CD4-positive, alpha-beta T cell (primary cell): ENCODE measurements around the gene ADAM23. TPM values are rescaled to one million over a fixed set of nuclear protein-coding genes. Genes with fewer than 3 reads are reported as not detected.
A peak's percentile ranks its signal among the peaks of the same experiment; 100 is the strongest.

Experiments
- ATAC-seq: fragments of 200-7000 bp; cut with Tn5 transposase; one replicate; pipeline ENCODE4 v1.10.0; 2022; ENCODE audit warnings: mild to moderate bottlenecking; ENCODE audit not compliant: poor library complexity
- CTCF ChIA-PET: fragments of 350-600 bp; sonication (Branson Sonifier 250); formaldehyde crosslinking; loops from one replicate; lab custom pipeline; 2021; ENCODE audit warnings: antibody characterized with exemption, inconsistent platforms; lab: Charles Lee
- POLR2A ChIA-PET: fragments of 350-600 bp; sonication (Branson Sonifier 250); formaldehyde crosslinking; loops from one replicate; lab custom pipeline; 2021; ENCODE audit warnings: antibody characterized with exemption, inconsistent platforms; lab: Charles Lee
- DNase-seq, 14 experiments: peaks; one replicate each; pipeline ENCODE4 v3.0.0-alpha.2; 2013 to 2020; ENCODE audit warnings: mixed read lengths in 2 of 14
- H3K27ac ChIP-seq, 2 donors: one replicate each; pipeline versions ENCODE4 v1.5.1 to v1.7.0; 2013; ENCODE audit warnings: low read length in 2 of 2, low read depth in 1 of 2, mild to moderate bottlenecking in 1 of 2
- H3K27me3 ChIP-seq, 2 experiments: 1 replicate in 1 of 2; 2 replicates in 1 of 2; pipeline versions ENCODE4 v1.6.1 to v1.7.0; 2013; ENCODE audit warnings: low read length in 2 of 2, control low read depth in 1 of 2, mild to moderate bottlenecking in 1 of 2, moderate library complexity in 1 of 2; ENCODE audit not compliant: insufficient read depth in 2 of 2, control insufficient read depth in 1 of 2
- H3K36me3 ChIP-seq: one replicate; pipeline ENCODE4 v1.6.1; 2013; ENCODE audit warnings: low read length, control low read depth; ENCODE audit not compliant: insufficient read depth
- H3K4me1 ChIP-seq: one replicate; pipeline ENCODE4 v1.6.1; 2013; ENCODE audit warnings: low read length, control low read depth; ENCODE audit not compliant: insufficient read depth
- H3K4me3 ChIP-seq: one replicate; pipeline ENCODE4 v1.5.1; 2013; ENCODE audit warnings: mild to moderate bottlenecking, low read length, moderate library complexity
- H3K9me3 ChIP-seq, 2 experiments: 1 replicate in 1 of 2; 2 replicates in 1 of 2; pipeline versions ENCODE4 v1.6.1 to v1.7.0; 2013; ENCODE audit warnings: low read length in 2 of 2, mild to moderate bottlenecking in 2 of 2, control low read depth in 1 of 2, moderate library complexity in 1 of 2; ENCODE audit not compliant: control insufficient read depth in 1 of 2, insufficient read depth in 1 of 2
- H3K27ac Mint-ChIP-seq: one replicate; pipeline ENCODE4 v1.8.0; 2020; ENCODE audit warnings: mixed read lengths
- H3K27me3 Mint-ChIP-seq: one replicate; pipeline ENCODE4 v1.8.0; 2021; ENCODE audit warnings: mixed read lengths
- H3K36me3 Mint-ChIP-seq: one replicate; pipeline ENCODE4 v1.8.0; 2021; ENCODE audit warnings: low read depth, mixed read lengths
- H3K4me1 Mint-ChIP-seq: one replicate; pipeline ENCODE4 v1.8.0; 2021; ENCODE audit warnings: low read depth, mixed read lengths
- H3K4me3 Mint-ChIP-seq: one replicate; pipeline ENCODE4 v1.8.0; 2020; ENCODE audit warnings: mild to moderate bottlenecking, mixed read lengths
- H3K9me3 Mint-ChIP-seq: one replicate; pipeline ENCODE4 v1.8.0; 2020; ENCODE audit warnings: mixed read lengths
- CTCF ChIP-seq: fragments of 200-600 bp; IDR thresholded peaks from one replicate; pipeline ENCODE4 v1.8.0; 2022; ENCODE audit warnings: antibody characterized with exemption, mild to moderate bottlenecking
- intact Hi-C, 2 experiments: fragments of 100-400 bp; cut with DNase I in 1 of 2; cut with micrococcal nuclease in 1 of 2; formaldehyde crosslinking; loops; one replicate each; pipeline versions ENCODE4 v1.15.1 to v1.9.0; 2023 to 2025; cut with DNase I, micrococcal nuclease
- total RNA-seq, 174 experiments: library from RNA in 2 of 174; stranded (reverse) in 2 of 174; gene quantifications; one replicate each; pipeline ENCODE4 v1.2.3 and lab custom pipeline; 2021 to 2026

Gene ADAM23
- total RNA-seq, 2 experiments from 2014 or later: 6.3 to 7.7 TPM

- no peak for TF ChIP-seq CTCF
- H3K4me1 Mint-ChIP-seq: no peaks in the 10 kb centered on the region
- Histone ChIP-seq H3K9me3 (no peaks in the 10 kb centered on the region), H3K4me1 (no peaks in the 10 kb centered on the region), H3K4me3 (no peak overlapping the region), H3K27ac (no peak overlapping the region), H3K27me3 (no peaks in the 10 kb centered on the region), H3K36me3 (no peaks in the 10 kb centered on the region)
- ATAC-seq: no peak
- peaks cover 24% of the 10 kb centered on the region for H3K27me3 Mint-ChIP-seq
- no peak overlapping the region for H3K4me3 Mint-ChIP-seq
- no peaks in the 10 kb centered on the region for H3K36me3 Mint-ChIP-seq
- peaks cover 3% of the 10 kb centered on the region for H3K9me3 Mint-ChIP-seq
- CTCF ChIA-PET: interaction anchor here (0.9 kb wide), 1 partner anchor 12 kb away, joined by 3 read pairs; no protein-coding TSS in a partner anchor
- H3K27ac Mint-ChIP-seq: no peak overlapping the region
- POLR2A ChIA-PET: no interaction called here
- intact Hi-C loops: no loop called here
- DNase-seq: peak in 1 of 14 experiments; percentile 11
These were observed 20.2 kb upstream of the ADAM23 start for GRCh38 chr2:206423147-206423546.

- Histone ChIP-seq H3K4me1 (no peaks in the 10 kb centered on the region), H3K9me3 (no peaks in the 10 kb centered on the region), H3K27ac (no peak overlapping the region), H3K4me3 (no peak overlapping the region), H3K27me3 (no peaks in the 10 kb centered on the region), H3K36me3 (no peaks in the 10 kb centered on the region)
- ChIA-PET CTCF (interaction anchor here (0.9 kb wide), 1 partner anchor 11 kb away, joined by 3 read pairs; no protein-coding TSS in a partner anchor), POLR2A (no interaction called here)
- ATAC-seq (no peak), DNase-seq (no peak)
- intact Hi-C loops: no loop called here
- Mint-ChIP-seq H3K9me3 (peaks cover 3% of the 10 kb centered on the region), H3K27me3 (peaks cover 23% of the 10 kb centered on the region), H3K27ac (no peak overlapping the region), H3K4me1 (no peaks in the 10 kb centered on the region), H3K4me3 (no peak overlapping the region), H3K36me3 (no peaks in the 10 kb centered on the region)
- TF ChIP-seq CTCF: no peak
These were observed 19.2 kb upstream of the ADAM23 start for GRCh38 chr2:206424134-206424533.

- Histone ChIP-seq H3K9me3 (no peaks in the 10 kb centered on the region), H3K27me3 (no peaks in the 10 kb centered on the region), H3K4me3 (no peak overlapping the region), H3K27ac (no peak overlapping the region), H3K4me1 (no peaks in the 10 kb centered on the region), H3K36me3 (no peaks in the 10 kb centered on the region)
- ChIA-PET CTCF (no interaction called here), POLR2A (no interaction called here)
- no peak for ATAC-seq
- Mint-ChIP-seq H3K27me3 (peaks cover 3% of the 10 kb centered on the region), H3K4me3 (no peak overlapping the region), H3K4me1 (no peaks in the 10 kb centered on the region), H3K9me3 (no peaks in the 10 kb centered on the region), H3K27ac (no peak overlapping the region), H3K36me3 (no peaks in the 10 kb centered on the region)
- TF ChIP-seq CTCF: no peak
- intact Hi-C loops: no loop called here
- DNase-seq: no peak
These were observed 14.5 kb upstream of the ADAM23 start for GRCh38 chr2:206428783-206429182.
